Kidney epithelial cell (primary cell): ENCODE measurements around the gene FKBP14. TPM values are rescaled to one million over a fixed set of nuclear protein-coding genes. Genes with fewer than 3 reads are reported as not detected.

Experiments
- DNase-seq: peaks from one replicate; pipeline ENCODE4 v3.0.0-alpha.2; 2010; ENCODE audit warnings: low read depth
- H3K27me3 ChIP-seq: 2 replicates; pipeline ENCODE4 v1.6.0; 2011; ENCODE audit warnings: low read length; ENCODE audit not compliant: control insufficient read depth, insufficient read depth
- H3K36me3 ChIP-seq: 2 replicates; pipeline ENCODE4 v1.5.1; 2011; ENCODE audit warnings: low read length; ENCODE audit not compliant: control insufficient read depth, insufficient read depth
- H3K4me3 ChIP-seq: 2 replicates; pipeline ENCODE4 v1.5.1; 2011; ENCODE audit warnings: low read depth, mild to moderate bottlenecking, control low read depth, low read length
- total RNA-seq: library from RNA; depleted of rRNA; stranded (reverse); fragments of >200 nt; gene quantifications from 2 replicates; pipeline ENCODE4 v1.2.3, GENCODE V29; 2015
- TF ChIP-seq, protein P1 (sequence below): IDR thresholded peaks from 2 replicates; pipeline ENCODE4 v1.5.1; 2011; ENCODE audit warnings: mild to moderate bottlenecking, moderate library complexity, low read length, control low read depth, inconsistent platforms; ENCODE audit not compliant: insufficient read depth, poor library complexity, severe bottlenecking

The FKBP14 gene
- total RNA-seq, 1 donor from 2014 or later, result 17.0 TPM

DNA sequence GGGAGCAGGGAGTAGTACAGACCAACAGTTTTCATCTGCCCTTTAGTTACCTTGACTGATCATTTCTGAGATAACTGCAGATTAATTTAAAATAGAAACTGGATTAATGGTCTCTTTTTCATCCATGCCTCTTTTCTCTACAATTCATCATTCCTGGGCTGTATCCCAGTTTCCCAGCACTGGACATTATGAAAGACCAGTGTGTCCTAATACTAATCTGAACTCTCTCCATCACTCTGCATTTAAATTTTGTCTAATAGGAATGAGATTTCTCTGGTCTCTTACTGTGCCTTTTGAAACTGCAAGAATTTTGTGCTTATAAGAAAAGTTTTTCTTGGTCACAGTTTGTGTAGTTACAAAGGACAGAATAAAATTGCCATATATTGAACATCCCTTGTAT lies 14.4 kb upstream of the FKBP14 start:
- no peak for DNase-seq
- Histone ChIP-seq H3K4me3 (no peak overlapping the region), H3K27me3 (no peaks in the 10 kb centered on the region), H3K36me3 (no peaks in the 10 kb centered on the region)
- TF ChIP-seq, protein P1, sequence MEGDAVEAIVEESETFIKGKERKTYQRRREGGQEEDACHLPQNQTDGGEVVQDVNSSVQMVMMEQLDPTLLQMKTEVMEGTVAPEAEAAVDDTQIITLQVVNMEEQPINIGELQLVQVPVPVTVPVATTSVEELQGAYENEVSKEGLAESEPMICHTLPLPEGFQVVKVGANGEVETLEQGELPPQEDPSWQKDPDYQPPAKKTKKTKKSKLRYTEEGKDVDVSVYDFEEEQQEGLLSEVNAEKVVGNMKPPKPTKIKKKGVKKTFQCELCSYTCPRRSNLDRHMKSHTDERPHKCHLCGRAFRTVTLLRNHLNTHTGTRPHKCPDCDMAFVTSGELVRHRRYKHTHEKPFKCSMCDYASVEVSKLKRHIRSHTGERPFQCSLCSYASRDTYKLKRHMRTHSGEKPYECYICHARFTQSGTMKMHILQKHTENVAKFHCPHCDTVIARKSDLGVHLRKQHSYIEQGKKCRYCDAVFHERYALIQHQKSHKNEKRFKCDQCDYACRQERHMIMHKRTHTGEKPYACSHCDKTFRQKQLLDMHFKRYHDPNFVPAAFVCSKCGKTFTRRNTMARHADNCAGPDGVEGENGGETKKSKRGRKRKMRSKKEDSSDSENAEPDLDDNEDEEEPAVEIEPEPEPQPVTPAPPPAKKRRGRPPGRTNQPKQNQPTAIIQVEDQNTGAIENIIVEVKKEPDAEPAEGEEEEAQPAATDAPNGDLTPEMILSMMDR, result no peak

DNA sequence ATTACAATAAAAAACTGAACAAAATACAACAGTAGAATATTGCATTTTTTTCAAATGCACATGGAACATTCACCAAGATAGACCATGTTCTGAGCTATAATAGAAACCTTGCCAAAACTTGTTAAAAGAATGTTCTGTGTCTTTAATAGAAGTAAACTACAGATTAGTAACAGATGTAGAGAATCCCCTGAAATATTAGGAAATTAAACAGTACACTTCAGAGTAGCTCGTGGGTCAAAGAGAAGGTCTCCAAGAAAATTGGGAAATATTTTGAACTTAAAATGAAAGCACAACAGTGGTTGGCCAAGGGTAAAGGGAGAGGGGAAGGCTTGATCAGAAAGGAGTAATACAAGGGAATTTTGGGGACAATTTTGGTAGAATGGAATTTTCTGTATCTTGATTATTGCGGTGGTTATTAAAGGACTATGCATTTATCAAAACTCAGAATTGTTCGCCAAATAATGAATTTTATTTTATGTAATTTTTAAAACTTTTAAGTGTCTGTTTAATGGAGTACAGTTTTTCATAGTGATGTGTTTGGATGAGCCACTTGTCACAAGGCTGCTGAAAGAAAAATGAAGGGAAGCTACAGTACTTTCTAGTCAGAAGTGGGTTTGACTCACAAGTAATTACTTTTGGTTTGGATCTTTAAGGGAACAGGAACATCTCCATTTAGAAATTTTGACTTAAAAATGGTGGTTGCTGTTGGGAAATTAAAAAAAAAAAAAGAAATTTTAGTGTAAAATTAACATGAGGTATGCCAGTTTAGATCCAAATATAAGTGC lies 11.9 kb upstream of the FKBP14 start:
- Histone ChIP-seq H3K36me3 (no peaks in the 10 kb centered on the region), H3K4me3 (no peak overlapping the region), H3K27me3 (no peaks in the 10 kb centered on the region)
- TF ChIP-seq, protein P1, result no peak
- DNase-seq, result no peak

DNA sequence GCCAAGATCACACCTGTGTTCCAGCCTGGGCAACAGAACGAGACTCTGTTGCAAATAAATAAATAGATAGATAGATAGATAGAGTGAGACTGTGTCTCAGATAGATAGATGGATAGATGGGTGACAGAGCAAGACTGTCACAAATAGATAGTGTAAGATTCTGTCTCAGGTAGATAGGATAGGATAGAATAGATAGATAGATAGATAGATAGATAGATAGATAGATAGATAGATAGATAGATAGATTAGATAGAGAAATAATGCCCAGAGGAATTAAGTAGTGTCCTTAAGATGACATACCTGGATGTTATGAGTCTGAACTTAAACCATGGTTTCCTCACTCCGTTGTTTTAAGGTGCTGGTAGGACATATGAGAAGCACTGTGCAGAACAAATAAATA lies 9.7 kb upstream of the FKBP14 start:
- DNase-seq, result no peak
- H3K36me3 ChIP-seq, result no peaks in the 10 kb centered on the region
- TF ChIP-seq, protein P1, result no peak
- H3K4me3 ChIP-seq, result no peak overlapping the region
- no peaks in the 10 kb centered on the region for H3K27me3 ChIP-seq

DNA sequence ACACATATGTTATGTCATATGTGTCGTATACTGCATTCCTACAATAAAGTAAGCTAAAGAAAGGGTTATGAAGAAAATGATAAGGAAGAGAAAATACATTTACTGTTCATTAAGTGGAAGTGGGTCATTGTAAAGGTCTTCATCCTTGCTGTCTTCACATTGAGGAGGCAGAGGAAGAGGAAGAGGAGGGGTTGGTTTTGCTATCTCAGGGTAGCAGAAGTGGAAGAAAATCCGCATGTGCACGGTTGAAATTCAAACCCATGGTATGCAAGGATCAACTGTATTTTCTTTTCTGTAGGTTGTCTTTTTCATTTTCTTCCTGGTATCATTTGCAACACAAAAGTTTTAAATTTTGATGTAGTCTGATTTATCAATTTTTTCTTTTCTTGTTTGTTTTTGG lies 8.0 kb upstream of the FKBP14 start:
- Histone ChIP-seq H3K27me3 (no peaks in the 10 kb centered on the region), H3K36me3 (no peaks in the 10 kb centered on the region), H3K4me3 (no peak overlapping the region)
- no peak for DNase-seq
- TF ChIP-seq, protein P1, result no peak

DNA sequence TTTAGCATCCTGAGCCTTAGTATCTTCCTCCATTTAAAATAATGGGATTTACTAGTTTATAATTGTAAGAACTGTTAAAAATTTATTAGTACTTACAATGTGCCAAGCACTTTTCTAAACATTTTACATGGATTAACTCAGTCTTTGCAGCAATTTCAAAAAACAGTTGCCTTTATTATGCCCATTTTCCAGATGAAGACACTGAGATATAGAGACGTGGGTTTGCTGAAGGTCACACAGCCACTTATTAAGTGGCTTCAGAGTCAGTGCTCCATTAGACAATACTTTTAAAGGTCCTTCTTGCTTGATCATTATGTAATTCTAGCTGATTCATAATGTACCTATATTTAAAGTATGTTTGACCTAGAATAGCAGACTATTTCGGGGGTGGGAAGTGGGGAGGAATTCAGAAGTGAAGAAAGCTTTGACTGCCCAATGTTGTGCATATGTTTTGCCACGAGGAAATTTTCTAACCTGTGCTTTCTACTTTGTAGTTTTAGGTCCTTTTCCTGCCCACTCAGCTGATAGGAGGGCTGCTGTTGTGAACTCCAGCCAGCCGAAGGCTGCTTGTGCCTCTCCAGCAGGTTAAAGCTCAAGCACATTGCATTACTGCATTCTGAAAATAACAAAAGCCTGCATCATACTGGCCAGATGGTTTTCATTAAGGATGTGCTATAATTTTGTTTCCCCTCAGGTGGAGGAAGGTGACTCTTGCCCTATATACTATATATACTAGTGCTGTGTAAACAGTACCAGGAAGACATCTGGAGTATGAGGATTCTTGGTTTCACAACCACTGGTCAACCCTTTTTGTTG lies 6.0 kb upstream of the FKBP14 start:
- no peaks in the 10 kb centered on the region for H3K36me3 ChIP-seq
- no peaks in the 10 kb centered on the region for H3K27me3 ChIP-seq
- no peak overlapping the region for H3K4me3 ChIP-seq
- DNase-seq, result no peak
- TF ChIP-seq, protein P1, result no peak

DNA sequence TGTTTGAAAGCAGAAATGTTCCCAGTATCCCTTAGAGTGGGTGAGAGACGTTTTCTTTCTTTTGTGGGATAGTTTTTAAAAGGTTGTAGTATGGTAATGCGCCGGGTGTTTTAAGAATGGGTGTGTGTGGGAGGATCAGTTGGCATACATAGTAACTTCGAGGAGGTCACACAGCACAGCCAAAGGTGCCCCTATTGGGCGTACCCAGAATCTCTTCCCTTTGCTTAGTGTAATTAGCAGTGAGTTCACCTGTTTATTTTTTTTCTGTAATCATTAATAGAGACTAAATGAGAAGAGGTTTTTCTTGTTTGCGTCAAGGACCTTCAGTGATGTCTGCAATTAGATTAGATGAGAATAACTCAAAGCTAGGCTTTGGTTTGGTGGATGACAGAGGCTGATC lies 3.2 kb upstream of the FKBP14 start:
- TF ChIP-seq, protein P1, result peak; percentile 9
- DNase-seq, result no peak

More for the DNA sequence above, 3.2 kb upstream of the FKBP14 start:
- Histone ChIP-seq H3K27me3 (no peaks in the 10 kb centered on the region), H3K36me3 (no peaks in the 10 kb centered on the region), H3K4me3 (peak overlapping the region; percentile 77)
